Stimulated activated CD4-positive, alpha-beta T cell treated with anti-CD3 and anti-CD28 coated beads, TNF-alpha, amount 100 ng/mL, for 1 hour (primary cell): ENCODE data around the gene NAGS.
"Not testable (repeated sequence)": the region's sequence is repeated elsewhere in the genome, so short reads cannot be mapped to it uniquely, and the experiment has no call there.

Source experiments
- DNase-seq, 3 donors: peaks; one replicate each; pipeline ENCODE4 v3.0.0-alpha.2; 2020; ENCODE audit warnings: low read depth in 3 of 3, low spot score in 1 of 3

Gene NAGS

DNA sequence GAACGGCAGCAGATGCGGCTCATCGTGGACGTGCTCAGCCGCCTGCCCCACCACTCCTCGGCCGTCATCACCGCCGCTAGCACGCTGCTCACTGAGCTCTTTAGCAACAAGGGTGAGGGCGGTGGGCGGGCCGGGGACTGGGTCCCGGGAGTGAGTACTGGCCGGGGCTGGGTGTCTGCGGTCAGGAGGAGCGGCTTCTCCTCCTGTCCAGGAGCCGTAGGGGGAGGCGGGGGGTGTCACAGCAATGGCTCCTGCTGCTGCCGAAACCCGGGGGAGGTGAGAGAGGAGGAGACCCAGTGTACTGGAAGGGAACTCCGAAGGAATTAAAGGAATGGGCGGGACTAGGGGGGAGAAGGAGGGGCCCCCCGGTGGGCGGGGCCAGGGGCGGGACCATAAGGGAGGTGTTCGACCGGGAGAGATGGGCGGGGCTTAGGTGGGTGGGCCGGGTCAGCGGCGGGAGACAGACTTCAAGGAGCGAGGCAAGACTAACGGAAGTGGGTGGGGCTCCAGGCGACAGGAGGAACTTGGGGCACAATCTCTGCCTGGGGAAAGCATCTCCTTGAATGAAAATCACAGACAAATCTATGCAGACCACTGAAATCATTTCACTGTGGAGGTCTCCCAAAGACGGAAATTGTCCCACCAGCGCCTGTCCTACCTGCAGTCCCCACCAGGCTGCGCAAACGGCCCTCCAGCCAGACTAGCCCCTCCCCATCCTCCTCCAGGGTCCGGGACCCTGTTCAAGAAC, 2.4 kb downstream of the NAGS start:
- DNase-seq, result peak; percentile 94 to 98 (median 97)

DNA sequence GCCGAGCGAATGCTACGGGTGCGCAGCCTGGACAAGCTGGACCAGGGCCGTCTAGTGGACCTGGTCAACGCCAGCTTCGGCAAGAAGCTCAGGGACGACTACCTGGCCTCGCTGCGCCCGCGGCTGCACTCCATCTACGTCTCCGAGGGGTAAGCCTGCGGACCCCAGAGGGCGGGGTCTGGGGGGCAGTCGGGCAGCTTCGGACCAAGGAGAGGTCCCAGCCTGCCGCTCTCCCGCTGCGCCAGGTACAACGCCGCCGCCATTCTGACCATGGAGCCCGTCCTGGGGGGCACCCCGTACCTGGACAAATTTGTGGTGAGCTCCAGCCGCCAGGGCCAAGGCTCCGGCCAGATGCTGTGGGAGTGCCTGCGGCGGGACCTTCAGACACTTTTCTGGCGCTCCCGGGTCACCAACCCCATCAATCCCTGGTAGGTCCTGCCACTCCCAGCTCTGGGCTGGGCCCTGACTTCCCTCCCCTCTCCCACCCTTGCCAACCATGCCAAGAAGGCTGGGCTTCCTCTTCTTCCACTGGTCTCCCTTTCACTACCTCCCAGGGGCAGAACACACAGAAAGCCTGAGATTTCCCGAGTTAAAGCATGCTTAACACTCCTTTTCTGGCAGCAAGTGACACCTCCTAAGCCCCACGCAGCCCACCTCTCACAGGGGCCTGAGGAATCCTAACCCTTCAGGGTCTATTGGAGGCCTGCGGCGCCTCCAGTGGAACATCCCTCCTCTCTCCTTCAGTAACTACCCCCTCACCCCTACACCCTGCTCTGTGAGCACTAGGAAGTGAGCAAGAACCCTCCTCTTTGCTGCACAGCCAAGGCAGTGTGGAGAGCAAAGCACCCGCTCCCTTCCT, 3.2 kb downstream of the NAGS start:
- DNase-seq, result no peak

DNA sequence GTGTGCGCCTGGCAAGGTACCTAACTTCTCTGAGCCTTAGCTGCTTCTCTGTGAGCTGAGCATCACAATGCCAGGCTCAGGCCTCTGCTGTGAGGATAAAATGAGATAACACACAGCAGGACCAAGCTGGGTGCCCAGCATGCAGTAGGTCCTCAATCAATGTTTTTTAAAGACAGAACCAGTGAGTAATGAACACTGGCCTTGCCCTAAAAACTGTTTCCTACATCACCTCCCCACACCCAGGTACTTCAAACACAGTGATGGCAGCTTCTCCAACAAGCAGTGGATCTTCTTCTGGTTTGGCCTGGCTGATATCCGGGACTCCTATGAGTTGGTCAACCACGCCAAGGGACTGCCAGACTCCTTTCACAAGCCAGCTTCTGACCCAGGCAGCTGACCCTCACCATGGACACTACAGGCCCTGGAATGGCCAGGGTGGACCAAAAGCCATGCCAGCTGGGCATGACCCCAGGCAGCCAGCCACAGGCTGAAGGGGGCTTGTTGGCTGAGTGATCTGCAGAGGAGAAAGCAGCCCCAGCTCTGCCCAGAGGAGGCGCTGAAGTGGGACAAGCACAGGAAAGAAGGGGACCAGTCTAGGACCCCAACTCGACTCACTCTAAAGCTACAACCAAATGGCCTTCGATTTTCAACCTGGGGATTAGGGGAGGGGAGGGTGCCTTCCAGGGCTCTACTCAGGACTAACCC, 3.9 kb downstream of the NAGS start:
- no peak for DNase-seq

GRCh38 chr17:44010966-44011647, 6.7 kb downstream of the NAGS start:
- DNase-seq, result no peak

GRCh38 chr17:44011876-44012275, 7.5 kb downstream of the NAGS start:
- no peak for DNase-seq

DNA sequence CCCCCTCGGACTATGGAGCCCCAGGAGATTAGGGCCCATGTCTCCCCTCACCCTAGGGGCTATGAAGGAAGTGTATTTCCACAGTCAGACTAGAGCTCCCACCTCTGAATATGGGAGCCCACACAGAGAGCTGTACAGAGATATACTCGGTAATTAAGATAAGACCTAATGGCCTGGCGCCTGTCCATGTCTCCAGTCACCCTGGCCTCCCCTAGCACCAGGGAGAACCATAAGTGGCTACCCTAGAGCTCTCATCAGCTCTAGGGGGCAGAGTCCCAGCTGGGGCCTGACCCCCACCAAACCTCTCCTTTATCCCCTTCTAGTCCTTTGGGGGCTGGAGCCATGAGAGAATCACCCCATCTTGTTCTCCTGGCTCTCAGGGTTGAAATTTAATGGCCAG, 8.0 kb downstream of the NAGS start:
- DNase-seq, result no peak

- no peak for DNase-seq
Measured at GRCh38 chr17:44012874-44013273, 8.5 kb downstream of the NAGS start.

- no peak for DNase-seq
Measured at GRCh38 chr17:44014133-44014436, 9.7 kb downstream of the NAGS start.

DNA sequence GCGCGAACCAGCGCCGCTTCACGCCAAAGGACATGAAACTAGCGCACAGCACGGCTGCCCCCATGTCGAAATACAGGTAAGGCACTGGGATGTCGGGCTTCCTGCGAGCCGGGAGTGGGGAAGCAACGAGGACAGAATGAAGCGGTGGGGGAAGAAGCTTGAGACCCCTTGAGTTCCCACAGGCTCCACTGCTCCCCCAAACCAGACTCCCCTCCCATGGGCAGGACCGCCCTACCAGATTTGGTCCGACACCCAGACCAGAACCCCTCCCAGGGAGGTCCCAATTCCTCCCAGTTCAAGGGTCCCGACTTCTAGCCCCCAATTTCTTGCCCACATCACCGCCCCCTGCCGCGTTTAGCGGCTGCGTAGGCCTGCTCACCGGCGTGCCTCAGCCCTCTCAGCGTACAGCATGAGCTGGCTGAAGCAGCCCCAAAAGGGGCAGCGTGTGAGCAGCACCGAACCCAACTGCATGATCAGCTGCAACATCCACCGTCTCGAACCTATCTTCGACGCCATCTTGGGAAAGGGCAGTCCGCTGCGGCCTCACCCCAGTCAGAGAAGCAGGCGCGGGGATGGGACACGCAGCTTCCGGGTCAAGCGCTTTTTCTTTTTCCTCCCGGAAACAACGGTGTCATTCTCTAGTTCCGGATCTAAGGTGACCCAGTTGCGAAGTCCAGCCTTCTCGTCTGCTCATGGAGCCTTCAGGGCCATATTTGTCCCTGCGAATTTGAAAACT, 10.2 kb downstream of the NAGS start, which contains the start of gene TMEM101:
TSS of gene TMEM101 (minus strand) at position 527 of the 736 bp plus-strand sequence. CDS start at position 516, 11 bp downstream.
- peak; percentile 72 to 81 (median 75) for DNase-seq

DNA sequence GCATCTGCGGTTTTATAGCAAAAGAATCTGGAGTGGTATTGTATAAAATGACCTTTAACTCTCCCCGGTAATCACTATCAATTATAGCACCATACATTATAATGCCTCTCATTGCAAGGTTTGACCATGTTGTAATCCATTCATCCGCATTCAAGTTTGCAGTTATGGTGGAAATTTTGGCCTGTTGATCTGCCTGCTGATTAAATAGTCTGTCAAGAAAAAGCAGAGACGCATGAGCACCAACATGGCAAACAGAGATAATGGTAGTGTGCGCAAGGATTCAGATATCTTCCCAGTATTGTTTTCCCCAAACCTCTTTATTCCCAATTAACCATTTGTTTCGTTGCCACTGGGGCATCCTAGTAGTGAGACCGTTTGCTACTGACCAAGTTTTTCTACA, 16.8 kb downstream of the NAGS start:
- DNase-seq, result not testable (repeated sequence)

- no peak for DNase-seq
Measured at GRCh38 chr17:44022246-44022645, 17.8 kb downstream of the NAGS start.

DNA sequence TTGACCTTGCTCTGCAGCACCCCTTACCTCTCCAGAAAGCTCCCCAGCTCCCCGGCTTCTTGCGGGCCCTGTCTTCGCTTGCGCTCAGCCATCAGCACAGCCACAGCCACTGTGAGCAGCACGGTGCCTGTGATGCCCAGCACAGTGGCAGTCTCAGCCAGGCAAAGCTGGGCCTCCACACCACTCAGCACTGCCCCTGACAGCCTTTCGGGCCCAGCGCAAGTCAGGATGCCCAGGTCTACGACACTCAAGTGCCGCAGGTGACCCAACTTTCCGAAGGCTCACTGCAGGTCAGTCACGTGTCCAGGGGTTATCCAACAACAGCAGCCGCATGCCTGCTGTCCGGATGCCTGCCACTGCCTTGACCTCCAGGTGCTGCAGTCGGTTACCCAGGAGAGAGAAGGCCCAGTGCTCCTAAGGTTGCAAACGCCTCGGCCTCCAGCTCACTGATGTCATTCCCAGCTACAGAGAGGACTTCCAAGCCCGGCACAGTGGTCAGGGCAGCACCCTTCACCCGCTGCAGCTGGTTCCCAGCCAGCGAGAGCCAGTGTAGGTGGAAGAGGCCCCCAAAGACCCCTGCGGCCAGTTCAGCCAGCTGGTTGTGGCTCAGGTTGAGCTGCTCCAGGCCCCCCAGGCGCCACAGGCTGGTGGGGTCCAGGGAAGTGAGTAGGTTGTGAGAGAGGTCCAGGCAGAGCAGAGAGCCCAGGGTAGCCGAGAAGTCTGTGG, 19.3 kb downstream of the NAGS start:
- no peak for DNase-seq

DNA sequence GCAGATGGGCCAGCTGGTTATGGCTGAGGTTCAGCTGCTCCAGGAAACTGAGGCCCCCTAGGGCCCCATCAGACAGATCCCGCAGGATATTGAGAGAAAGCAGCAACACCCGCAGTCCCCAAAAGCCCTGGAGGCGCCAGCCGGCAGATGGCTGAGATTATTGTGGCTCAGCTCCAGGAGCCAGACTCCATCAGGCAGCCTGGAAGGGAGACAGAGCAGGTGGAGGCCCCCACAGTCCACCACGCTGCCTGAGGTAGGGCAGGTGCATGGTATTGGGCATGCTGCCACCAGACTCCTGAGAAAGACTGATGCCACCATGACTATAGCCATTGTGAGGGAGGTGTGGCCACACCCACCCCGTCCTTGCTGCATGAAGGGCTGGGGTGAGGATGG, 19.8 kb downstream of the NAGS start:
- no peak for DNase-seq

- no peak for DNase-seq
Measured at GRCh38 chr17:44024853-44025252, 20.4 kb downstream of the NAGS start.

- DNase-seq, result no peak
Measured at GRCh38 chr17:44029736-44030135, 25.3 kb downstream of the NAGS start.

GRCh38 chr17:44030482-44030881, 26.1 kb downstream of the NAGS start:
- no peak for DNase-seq

- DNase-seq, result no peak
Measured at GRCh38 chr17:44033861-44034408, 29.5 kb downstream of the NAGS start.

- DNase-seq, result not testable (repeated sequence)
Measured at GRCh38 chr17:44034688-44035087, 30.3 kb downstream of the NAGS start.

DNA sequence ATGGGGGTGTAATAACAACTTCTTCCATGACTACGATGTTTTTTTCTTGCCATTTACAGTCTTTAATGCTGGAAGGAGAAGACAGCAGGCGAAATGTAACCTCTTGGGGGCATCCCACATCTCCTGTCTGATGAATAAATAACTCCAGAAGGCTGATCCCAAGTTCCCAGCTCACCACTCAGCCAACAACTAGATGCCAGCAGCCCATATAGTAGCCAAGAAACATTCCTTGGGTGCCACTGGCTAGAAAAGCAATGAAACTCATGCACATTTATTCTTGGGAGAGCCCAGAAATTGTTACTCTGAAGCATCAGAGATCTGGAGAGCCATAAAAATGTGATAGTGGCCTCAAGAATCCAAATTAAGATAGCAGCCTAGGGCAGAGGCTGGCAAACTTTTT, 33.0 kb downstream of the NAGS start:
- DNase-seq, result no peak

DNA sequence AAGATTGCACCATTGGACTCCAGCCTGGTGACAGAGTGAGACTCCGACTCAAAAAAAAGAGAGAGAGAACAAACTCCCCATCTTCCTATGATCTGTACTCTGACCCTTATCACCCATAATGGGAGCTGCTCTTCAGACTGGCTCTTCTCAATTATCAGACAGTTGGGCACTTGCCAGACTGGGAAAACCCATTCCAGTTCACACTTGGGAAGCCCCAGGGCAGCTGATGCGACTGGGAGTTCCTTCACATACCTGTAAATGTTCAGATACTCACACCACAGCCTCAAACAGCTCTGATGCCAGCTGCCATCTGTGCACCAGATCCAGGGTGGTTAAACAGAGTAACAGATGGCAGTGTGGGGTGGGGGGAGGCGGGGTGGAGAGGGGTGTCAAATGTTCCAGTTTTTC, 34.2 kb downstream of the NAGS start:
- no peak for DNase-seq
